A673 (cell line): ENCODE measurements around the gene CEP41. TPM values are rescaled to one million over a fixed set of nuclear protein-coding genes. Genes with fewer than 3 reads are reported as not detected.

Source experiments
- BruUV-seq: library from RNA; stranded (reverse); fragments of 400-500 nt; replicated peaks from 2 replicates; lab custom pipeline; 2021; lab: Mats Ljungman, UMichigan
- CTCF ChIA-PET: fragments of 300-600 bp; sonication (Branson Sonifier 250); formaldehyde crosslinking; loops from one replicate; lab custom pipeline; 2022; ENCODE audit warnings: antibody characterized with exemption; lab: Charles Lee
- POLR2A ChIA-PET: fragments of 300-600 bp; sonication (Branson Sonifier 250); formaldehyde crosslinking; loops from one replicate; lab custom pipeline; 2022; ENCODE audit warnings: antibody characterized with exemption; ENCODE audit not compliant: low non-redundant PET; lab: Charles Lee
- DNase-seq: peaks from one replicate; pipeline ENCODE4 v3.0.0-alpha.2; 2015; ENCODE audit warnings: low spot score
- H3K27ac ChIP-seq: fragments of 200-600 bp; sonication (generic); 2 replicates; pipeline ENCODE4 v1.5.1; 2016; ENCODE audit warnings: mixed run types, low read depth, mild to moderate bottlenecking, mixed read lengths, antibody characterized with exemption, low read length; ENCODE audit not compliant: poor library complexity, severe bottlenecking
- H3K27me3 ChIP-seq: fragments of 200-600 bp; sonication (generic); replicated peaks from 2 replicates; pipeline ENCODE4 v1.6.1; 2017; ENCODE audit warnings: mixed run types, low read depth, mild to moderate bottlenecking, mixed read lengths, antibody characterized with exemption, low read length; ENCODE audit not compliant: insufficient read depth, poor library complexity
- H3K36me3 ChIP-seq: fragments of 200-600 bp; sonication (generic); 2 replicates; pipeline ENCODE4 v1.6.1; 2016; ENCODE audit warnings: mixed run types, mild to moderate bottlenecking, mixed read lengths, antibody characterized with exemption, low read length; ENCODE audit not compliant: insufficient read depth, poor library complexity, severe bottlenecking
- H3K4me1 ChIP-seq: fragments of 200-600 bp; sonication (generic); 2 replicates; pipeline ENCODE4 v1.6.1; 2017; ENCODE audit warnings: mixed run types, mild to moderate bottlenecking, mixed read lengths, antibody characterized with exemption, low read length; ENCODE audit not compliant: insufficient read depth, poor library complexity, severe bottlenecking
- H3K4me3 ChIP-seq: fragments of 200-600 bp; sonication (generic); 2 replicates; pipeline ENCODE4 v1.5.1; 2016; ENCODE audit warnings: low read depth, mixed run types, mild to moderate bottlenecking, mixed read lengths, low read length; ENCODE audit not compliant: poor library complexity, severe bottlenecking
- H3K9me3 ChIP-seq: fragments of 200-600 bp; sonication (generic); 2 replicates; pipeline ENCODE4 v1.6.1; 2016; ENCODE audit warnings: mixed run types, low read depth, mild to moderate bottlenecking, mixed read lengths, antibody characterized with exemption, low read length; ENCODE audit not compliant: poor library complexity, severe bottlenecking
- EZH2 ChIP-seq: fragments of 200-600 bp; sonication (generic); IDR thresholded peaks from 2 replicates; pipeline ENCODE4 v1.6.1; 2017; ENCODE audit warnings: borderline replicate concordance, low read depth, mild to moderate bottlenecking, mixed read lengths, antibody characterized with exemption, low read length; ENCODE audit not compliant: poor library complexity, severe bottlenecking
- intact Hi-C: fragments of 100-400 bp; cut with micrococcal nuclease; formaldehyde crosslinking; loops from one replicate; pipeline ENCODE4 v1.10.0; 2022; ENCODE audit not compliant: unreplicated experiment
- total RNA-seq: library from RNA; stranded (reverse); gene quantifications from 2 replicates; pipeline ENCODE4 v1.2.3, GENCODE V29; 2021
- TF ChIP-seq, protein P1 (sequence below): fragments of 300-800, 200-600 bp; sonication (generic); conservative IDR thresholded peaks from 2 replicates; pipeline ENCODE4 v1.5.1; 2017; ENCODE audit warnings: low read depth, mild to moderate bottlenecking, antibody characterized with exemption, low read length, moderate library complexity, mixed read lengths

The CEP41 gene
- total RNA-seq, 1 experiment from 2014 or later: 25.7 TPM

DNA sequence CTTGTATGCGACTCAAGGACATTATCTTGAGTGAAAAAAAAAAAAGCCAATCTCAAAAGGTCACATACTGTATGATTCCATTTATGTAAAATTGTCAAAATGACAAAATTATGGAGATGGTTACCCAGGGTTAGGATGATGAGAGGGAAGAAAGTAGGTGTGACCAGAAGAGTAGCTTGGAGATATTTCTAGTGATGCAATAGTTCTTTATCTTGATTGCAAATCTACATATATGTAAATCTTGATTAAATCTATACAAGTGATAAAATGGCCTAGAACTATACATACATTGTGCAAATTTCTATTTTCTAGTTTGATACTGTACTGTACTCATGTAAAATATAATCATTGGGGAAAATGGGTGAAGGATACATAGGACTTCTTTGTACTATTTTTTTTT is 4.6 kb downstream of the CEP41 start:
- Histone ChIP-seq H3K9me3 (no peaks in the 10 kb centered on the region), H3K4me3 (no peak overlapping the region), H3K36me3 (no peaks in the 10 kb centered on the region), H3K27ac (no peak overlapping the region), H3K27me3 (no peaks in the 10 kb centered on the region), H3K4me1 (peaks cover under 1% of the 10 kb centered on the region)
- DNase-seq: no peak
- ChIA-PET POLR2A (no interaction called here), CTCF (no interaction called here)
- no peak for TF ChIP-seq EZH2
- TF ChIP-seq, protein P1, sequence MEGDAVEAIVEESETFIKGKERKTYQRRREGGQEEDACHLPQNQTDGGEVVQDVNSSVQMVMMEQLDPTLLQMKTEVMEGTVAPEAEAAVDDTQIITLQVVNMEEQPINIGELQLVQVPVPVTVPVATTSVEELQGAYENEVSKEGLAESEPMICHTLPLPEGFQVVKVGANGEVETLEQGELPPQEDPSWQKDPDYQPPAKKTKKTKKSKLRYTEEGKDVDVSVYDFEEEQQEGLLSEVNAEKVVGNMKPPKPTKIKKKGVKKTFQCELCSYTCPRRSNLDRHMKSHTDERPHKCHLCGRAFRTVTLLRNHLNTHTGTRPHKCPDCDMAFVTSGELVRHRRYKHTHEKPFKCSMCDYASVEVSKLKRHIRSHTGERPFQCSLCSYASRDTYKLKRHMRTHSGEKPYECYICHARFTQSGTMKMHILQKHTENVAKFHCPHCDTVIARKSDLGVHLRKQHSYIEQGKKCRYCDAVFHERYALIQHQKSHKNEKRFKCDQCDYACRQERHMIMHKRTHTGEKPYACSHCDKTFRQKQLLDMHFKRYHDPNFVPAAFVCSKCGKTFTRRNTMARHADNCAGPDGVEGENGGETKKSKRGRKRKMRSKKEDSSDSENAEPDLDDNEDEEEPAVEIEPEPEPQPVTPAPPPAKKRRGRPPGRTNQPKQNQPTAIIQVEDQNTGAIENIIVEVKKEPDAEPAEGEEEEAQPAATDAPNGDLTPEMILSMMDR: no peak
- BruUV-seq: no TSS peak
- intact Hi-C loops: no loop called here

DNA sequence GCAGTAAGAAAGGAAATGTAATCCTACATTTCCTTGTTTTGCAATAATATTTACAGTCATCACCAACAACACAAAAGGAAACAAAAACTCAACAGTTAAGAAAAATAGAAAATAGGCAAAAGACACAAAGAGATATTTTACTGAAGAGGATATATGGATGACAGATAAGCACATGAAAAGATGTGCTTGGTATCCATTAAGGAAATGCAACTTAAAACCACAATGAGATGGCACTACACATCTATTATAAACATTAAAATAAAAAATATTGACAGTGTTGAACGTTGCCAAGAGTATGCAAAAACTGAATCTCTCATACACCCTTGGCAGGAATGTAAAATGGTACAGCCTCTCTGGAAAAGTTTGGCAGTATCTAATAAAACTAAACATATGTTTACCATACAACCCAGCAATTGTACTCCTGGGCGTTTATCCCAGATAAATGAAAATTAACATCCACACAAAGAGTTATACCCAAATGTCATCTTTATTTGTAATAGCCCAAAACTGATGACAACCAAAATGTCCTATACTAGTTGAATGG is 5.4 kb downstream of the CEP41 start:
- BruUV-seq: no TSS peak
- no peak for TF ChIP-seq EZH2
- TF ChIP-seq, protein P1: no peak
- CTCF ChIA-PET: no interaction called here
- Histone ChIP-seq H3K4me1 (no peaks in the 10 kb centered on the region), H3K4me3 (no peak overlapping the region), H3K27me3 (no peaks in the 10 kb centered on the region), H3K36me3 (no peaks in the 10 kb centered on the region), H3K27ac (no peak overlapping the region), H3K9me3 (no peaks in the 10 kb centered on the region)
- DNase-seq: no peak
- intact Hi-C loops: no loop called here
- POLR2A ChIA-PET: no interaction called here

DNA sequence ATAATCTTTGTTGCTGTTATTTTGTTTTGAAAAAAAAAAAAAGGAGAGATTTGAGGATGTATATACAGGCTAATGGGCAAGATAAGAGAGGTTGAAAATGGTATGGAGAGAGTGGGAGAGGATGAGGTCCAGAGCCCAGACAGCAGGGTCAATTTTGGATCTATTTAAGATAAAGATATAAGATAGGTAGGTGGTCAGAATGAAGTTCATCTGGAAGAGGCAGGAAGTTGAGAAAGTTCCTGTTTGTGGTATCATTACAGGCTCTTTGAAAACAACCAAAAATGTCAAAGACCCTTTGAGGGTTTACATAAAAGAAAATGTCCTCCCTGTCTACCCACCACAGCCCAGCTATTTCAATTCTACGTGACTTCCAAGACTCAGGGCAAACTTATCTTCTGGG is 7.5 kb downstream of the CEP41 start:
- no peak overlapping the region for H3K27ac ChIP-seq
- DNase-seq: no peak

More for the DNA sequence above, 7.5 kb downstream of the CEP41 start:
- intact Hi-C loops: no loop called here
- H3K9me3 ChIP-seq: no peaks in the 10 kb centered on the region
- no peaks in the 10 kb centered on the region for H3K4me1 ChIP-seq
- CTCF ChIA-PET: no interaction called here
- H3K4me3 ChIP-seq: no peak overlapping the region
- H3K36me3 ChIP-seq: no peaks in the 10 kb centered on the region
- POLR2A ChIA-PET: no interaction called here
- H3K27me3 ChIP-seq: no peaks in the 10 kb centered on the region
- BruUV-seq: no TSS peak
- TF ChIP-seq, protein P1: no peak
- no peak for TF ChIP-seq EZH2
